ENCODE results near the gene IGFL4. TPM values are rescaled to one million over a fixed set of nuclear protein-coding genes. Genes with fewer than 3 reads are reported as not detected.
A peak's percentile ranks its signal among the peaks of the same experiment; 100 is the strongest.

The IGFL4 gene
- total and polyA plus RNA-seq, 2 of the 4 experiments (the other 2 are of a cell fraction): not detected

DNA sequence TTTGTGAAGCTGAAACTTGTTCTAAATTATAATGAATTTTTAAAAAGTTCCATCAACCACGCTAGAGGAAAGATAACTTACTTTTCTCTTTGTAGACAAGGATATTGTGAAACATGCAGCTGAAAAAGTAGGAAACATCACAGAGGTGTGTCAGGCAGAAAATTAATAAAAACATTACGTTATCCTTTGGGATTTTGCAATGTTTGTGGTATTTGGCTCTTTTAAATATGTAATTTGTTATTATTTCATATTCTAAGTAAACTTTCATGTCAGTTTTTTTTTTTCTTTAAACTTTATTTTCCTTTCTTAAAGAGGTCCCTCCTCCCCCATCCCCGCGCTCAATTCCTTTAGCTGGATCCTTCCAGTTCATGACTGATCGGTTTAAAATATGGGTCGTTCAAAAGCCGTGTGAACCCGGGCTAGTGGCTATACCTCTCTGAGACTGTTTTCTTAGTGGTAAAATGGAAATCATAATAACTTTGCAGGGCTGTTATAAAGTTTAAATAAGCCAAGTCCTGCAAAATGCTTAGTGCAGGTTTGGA is 46.3 kb downstream of the IGFL4 start:
- Histone ChIP-seq H3K4me2 (ENCODE audit: low read depth, low read length) (peak overlapping the region; percentile 81), H3K9me3 (ENCODE audit: control insufficient read depth, insufficient read depth, low read length) (no peaks in the 10 kb centered on the region), H2AK9ac (replicated peaks; ENCODE audit: low read depth, low read length, poor library complexity) (no peak overlapping the region), H3K79me1 (ENCODE audit: low read depth in 1 of 2, low read length in 2 of 2) (peaks cover 10 to 27% of the 10 kb centered on the region in 2 experiments), H3K56ac (ENCODE audit: extremely low read depth, insufficient read depth, low read length) (no peak overlapping the region; the same call in 1 of the 2 replicates), H3K18ac (ENCODE audit: low read depth, low read length) (no peak overlapping the region), H4K91ac (ENCODE audit: insufficient read depth, low read depth, low read length) (no peak overlapping the region), H3K4me3 (ENCODE audit: insufficient read depth, low read depth, low read length) (peak overlapping the region; percentile 51), H2AK5ac (ENCODE audit: low read depth, low read length) (no peak overlapping the region), H2BK15ac (ENCODE audit: low read depth, low read length) (no peak overlapping the region), H3K4me1 (ENCODE audit: control insufficient read depth, insufficient read depth, low read length) (peaks cover 2% of the 10 kb centered on the region; the same call in 1 of the 2 replicates), H2AFZ (replicated peaks; ENCODE audit: low read length, poor library complexity) (peak overlapping the region; percentile 88), H3K36me3 (ENCODE audit: control insufficient read depth, insufficient read depth, low read length) (peaks cover 2% of the 10 kb centered on the region; the same call in 1 of the 2 replicates), H3K23ac (ENCODE audit: low read depth, low read length) (no peak overlapping the region), H3K9ac (ENCODE audit: low read depth, low read length) (peak overlapping the region; percentile 44; the same call in 1 of the 2 replicates), H2BK120ac (ENCODE audit: low read depth, low read length) (no peak overlapping the region), H4K5ac (ENCODE audit: low read depth, low read length) (peak overlapping the region; percentile 10), H2BK5ac (ENCODE audit: low read depth, low read length, poor library complexity, severe bottlenecking) (peak overlapping the region; percentile 17), H2BK20ac (ENCODE audit: low read depth, low read length) (no peak overlapping the region), H4K20me1 (ENCODE audit: insufficient read depth, low read length) (peaks cover 4% of the 10 kb centered on the region; the same call in 1 of the 2 replicates), H4K8ac (ENCODE audit: low read depth in 2 of 2, low read length in 2 of 2) (peak overlapping the region; percentile 43 to 86), H3K27ac (ENCODE audit: insufficient read depth, low read length) (no peak overlapping the region), H3K27me3 (ENCODE audit: control insufficient read depth, insufficient read depth, low read length) (peaks cover 4% of the 10 kb centered on the region), H3K9me1 (ENCODE audit: insufficient read depth, low read length) (peaks cover 7% of the 10 kb centered on the region), H3K14ac (replicated peaks; ENCODE audit: low read depth, low read length) (peak overlapping the region; percentile 30; the same call in 1 of the 2 replicates), H3K4ac (ENCODE audit: low read depth, low read length) (peak overlapping the region; percentile 58)
- no CpG with 5 or more reads among the region's 8 CpGs for WGBS, 2 experiments (ENCODE audit: extremely low coverage in 2 of 2, insufficient read length in 1 of 2)
- intact Hi-C loops (cut with micrococcal nuclease) (loop anchor here (10.0 kb wide), 1 partner anchor 70 kb away; no protein-coding TSS in a partner anchor), in situ Hi-C loops (cut with MboI; ENCODE audit: low sequenced_read_pairs) (no loop called here), dilution Hi-C loops (cut with HindIII; ENCODE audit: low sequenced_read_pairs, unreplicated experiment) (no loop called here)
- ChIA-PET CTCF (interaction anchor here (0.6 to 1.6 kb wide), 3 partner anchors 15 to 67 kb away, joined by 3 to 7 read pairs (median 4); no protein-coding TSS in a partner anchor), POLR2A (ENCODE audit: unreplicated experiment) (no interaction called here)
- no TSS peak for BruUV-seq (replicated peaks)
- DNase-seq (no peak), ATAC-seq (ENCODE audit: low read depth) (peak; percentile 15)
- TF ChIP-seq CEBPB (IDR thresholded peaks at IDR 0.05; ENCODE audit: low read depth, low read length) (peak; percentile 78), RFX5 (IDR thresholded peaks at IDR 0.05; ENCODE audit: low read depth, low read length) (no peak)
